Thyroid gland (tissue), 4 donors: Measurements from ENCODE around the gene COL12A1. TPM values are rescaled to one million over a fixed set of nuclear protein-coding genes. Genes with fewer than 3 reads are reported as not detected.

Experiments
- DNase-seq, 2 donors: peaks; one replicate each; pipeline ENCODE4 v3.0.0-alpha.2; 2019
- H3K27ac ChIP-seq, 3 donors: fragments of 200-600 bp; sonication (generic); 1 replicate in 2 of 3; 2 replicates in 1 of 3; pipeline ENCODE4 v1.5.1; 2016 to 2019; ENCODE audit warnings: mild to moderate bottlenecking in 1 of 3, moderate library complexity in 1 of 3
- H3K27me3 ChIP-seq: fragments of 200-600 bp; sonication (generic); one replicate; pipeline ENCODE4 v1.5.1; 2019
- H3K36me3 ChIP-seq, 2 donors: fragments of 200-600 bp; sonication (generic); one replicate each; pipeline ENCODE4 v1.5.1; 2016 to 2019
- H3K4me1 ChIP-seq, 2 donors: fragments of 200-600 bp; sonication (generic); one replicate each; pipeline ENCODE4 v1.5.1; 2017 to 2019
- H3K4me3 ChIP-seq, 3 donors: fragments of 200-600 bp; sonication (generic); replicated peaks in 1 of 3; 1 replicate in 2 of 3; 2 replicates in 1 of 3; pipeline ENCODE4 v1.5.1; 2016; ENCODE audit warnings: mild to moderate bottlenecking in 1 of 3
- H3K9me3 ChIP-seq: fragments of 200-600 bp; sonication (generic); one replicate; pipeline ENCODE4 v1.5.1; 2017
- CTCF ChIP-seq, 6 experiments: fragments of 200-600 bp in 3 of 6; fragments of 450-650 bp in 3 of 6; sonication (generic) in 3 of 6; IDR thresholded peaks; one replicate each; pipeline ENCODE4 v1.5.1; 2016 to 2019; ENCODE audit warnings: antibody characterized with exemption in 6 of 6, mild to moderate bottlenecking in 2 of 6, inconsistent platforms in 1 of 6, moderate library complexity in 1 of 6
- POLR2A ChIP-seq, 2 donors: fragments of 450-650 bp; IDR thresholded peaks; one replicate each; pipeline ENCODE4 v1.6.1; 2017; ENCODE audit warnings: antibody characterized with exemption in 2 of 2, mild to moderate bottlenecking in 2 of 2, moderate library complexity in 1 of 2
- WGBS, 2 donors: methylation state at CpG; one replicate each; pipeline ENCODE4 v1.1.5; 2017; 5-methylcytosine and 5-hydroxymethylcytosine counted together
- intact Hi-C: fragments of 100-400 bp; cut with DNase I; formaldehyde crosslinking; loops from one replicate; pipeline ENCODE4 v1.15.1; 2023
- total RNA-seq, 4 donors: library from RNA; depleted of rRNA; stranded (reverse); fragments of >200 nt; gene quantifications; one replicate each; pipeline ENCODE4 v1.2.3, GENCODE V29; 2016

The COL12A1 gene
- total RNA-seq, 4 donors from 2014 or later, result 17.2 to 52.9 (median 27.0) TPM

- intact Hi-C loops, result no loop called here
- no peak overlapping the region for H3K27ac ChIP-seq
- 88 to 92% methylated on average over 1 of the region's 1 CpG for WGBS, 2 donors
Measured at GRCh38 chr6:75109765-75110164, 96.1 kb downstream of the COL12A1 start.

GRCh38 chr6:75109022-75109421, 96.8 kb downstream of the COL12A1 start:
- Histone ChIP-seq H3K9me3 (no peaks in the 10 kb centered on the region), H3K4me3 (no peak overlapping the region), H3K27me3 (no peaks in the 10 kb centered on the region), H3K4me1 (no peaks in the 10 kb centered on the region), H3K36me3 (no peaks in the 10 kb centered on the region), H3K27ac (no peak overlapping the region)
- DNase-seq, result no peak
- no peak for TF ChIP-seq POLR2A (IDR thresholded peaks at IDR 0.05)
- no peak for TF ChIP-seq CTCF (IDR thresholded peaks at IDR 0.05)
- intact Hi-C loops, result no loop called here

More at GRCh38 chr6:75109765-75110164, 96.1 kb downstream of the COL12A1 start:
- no peak for DNase-seq
- TF ChIP-seq POLR2A (IDR thresholded peaks at IDR 0.05) (no peak), CTCF (IDR thresholded peaks at IDR 0.05) (no peak)
- no peaks in the 10 kb centered on the region for H3K27me3 ChIP-seq
- H3K4me3 ChIP-seq, result no peak overlapping the region
- no peaks in the 10 kb centered on the region for H3K4me1 ChIP-seq
- no peaks in the 10 kb centered on the region for H3K9me3 ChIP-seq
- no peaks in the 10 kb centered on the region for H3K36me3 ChIP-seq

GRCh38 chr6:75108333-75108974, 97.4 kb downstream of the COL12A1 start:
- H3K27ac ChIP-seq, result no peak overlapping the region
- no peaks in the 10 kb centered on the region for H3K9me3 ChIP-seq
- no peak for DNase-seq
- H3K4me1 ChIP-seq, result no peaks in the 10 kb centered on the region
- no peaks in the 10 kb centered on the region for H3K36me3 ChIP-seq
- TF ChIP-seq POLR2A (IDR thresholded peaks at IDR 0.05) (no peak), CTCF (IDR thresholded peaks at IDR 0.05) (no peak)
- WGBS, 2 donors, result 87 to 91% methylated on average over 2 of the region's 2 CpGs
- intact Hi-C loops, result no loop called here
- H3K4me3 ChIP-seq, result no peak overlapping the region
- no peaks in the 10 kb centered on the region for H3K27me3 ChIP-seq

GRCh38 chr6:75107913-75108312, 97.9 kb downstream of the COL12A1 start:
- Histone ChIP-seq H3K4me3 (no peak overlapping the region), H3K4me1 (no peaks in the 10 kb centered on the region), H3K9me3 (no peaks in the 10 kb centered on the region), H3K27ac (no peak overlapping the region), H3K27me3 (no peaks in the 10 kb centered on the region), H3K36me3 (no peaks in the 10 kb centered on the region)
- no peak for TF ChIP-seq POLR2A (IDR thresholded peaks at IDR 0.05)
- no peak for TF ChIP-seq CTCF (IDR thresholded peaks at IDR 0.05)
- intact Hi-C loops, result no loop called here
- no peak for DNase-seq

- Histone ChIP-seq H3K4me3 (no peak overlapping the region), H3K27me3 (no peaks in the 10 kb centered on the region), H3K27ac (no peak overlapping the region), H3K4me1 (no peaks in the 10 kb centered on the region), H3K9me3 (no peaks in the 10 kb centered on the region), H3K36me3 (no peaks in the 10 kb centered on the region)
- WGBS, 2 donors, result 93 to 99% methylated on average over 2 of the region's 2 CpGs
- no peak for TF ChIP-seq POLR2A (IDR thresholded peaks at IDR 0.05)
- TF ChIP-seq CTCF (IDR thresholded peaks at IDR 0.05), result no peak
- intact Hi-C loops, result no loop called here
- DNase-seq, result no peak
Measured at GRCh38 chr6:75106426-75106825, 99.4 kb downstream of the COL12A1 start.
